Left renal pelvis (tissue), 4 donors: ENCODE measurements around the gene GNAQ. TPM values are rescaled to one million over a fixed set of nuclear protein-coding genes. Genes with fewer than 3 reads are reported as not detected.
"Not testable (repeated sequence)": the region's sequence is repeated elsewhere in the genome, so short reads cannot be mapped to it uniquely, and the experiment has no call there.

Experiments
- DNase-seq, 4 donors: peaks; one replicate each; pipeline ENCODE4 v3.0.0-alpha.2; 2013; ENCODE audit warnings: low read depth in 4 of 4, low spot score in 3 of 4
- polyA plus RNA-seq, 4 donors: library from polyadenylated mRNA; unstranded; fragments of 120-200 nt; gene quantifications; one replicate each; pipeline ENCODE4 v1.2.1, GENCODE V29; 2013; ENCODE audit not compliant: insufficient read length in 4 of 4

Gene GNAQ
- 10 to 100 TPM; 60.6 to 75.1 (median 62.3) TPM for polyA plus RNA-seq

DNA sequence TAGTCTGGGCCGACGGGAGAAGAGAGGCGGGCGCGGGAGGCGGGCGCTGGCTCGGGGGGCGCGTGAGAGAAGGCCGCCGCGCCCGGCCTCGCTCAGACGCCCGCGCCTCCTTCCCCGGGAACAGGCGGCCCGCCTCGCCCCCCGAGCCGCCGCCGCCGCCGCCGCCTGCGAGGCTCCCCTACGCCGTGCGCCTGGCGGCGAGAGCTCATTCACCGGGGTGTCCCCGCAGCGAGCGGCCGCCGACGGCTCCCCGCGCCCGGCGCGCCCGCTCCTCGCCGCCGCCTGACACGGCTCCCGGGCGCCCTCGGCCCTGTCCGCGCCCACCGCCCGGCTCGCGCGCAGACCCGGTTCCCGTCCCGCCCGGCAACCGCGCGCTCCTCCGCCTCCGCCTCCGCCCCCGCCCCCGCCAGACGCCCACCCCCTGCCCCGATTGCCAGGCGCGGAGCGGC is at the start of gene GNAQ:
GNAQ (minus strand) TSS at position 368 of the 449 bp plus-strand sequence. CDS start 576 bp downstream, outside the sequence.
- DNase-seq: no peak

DNA sequence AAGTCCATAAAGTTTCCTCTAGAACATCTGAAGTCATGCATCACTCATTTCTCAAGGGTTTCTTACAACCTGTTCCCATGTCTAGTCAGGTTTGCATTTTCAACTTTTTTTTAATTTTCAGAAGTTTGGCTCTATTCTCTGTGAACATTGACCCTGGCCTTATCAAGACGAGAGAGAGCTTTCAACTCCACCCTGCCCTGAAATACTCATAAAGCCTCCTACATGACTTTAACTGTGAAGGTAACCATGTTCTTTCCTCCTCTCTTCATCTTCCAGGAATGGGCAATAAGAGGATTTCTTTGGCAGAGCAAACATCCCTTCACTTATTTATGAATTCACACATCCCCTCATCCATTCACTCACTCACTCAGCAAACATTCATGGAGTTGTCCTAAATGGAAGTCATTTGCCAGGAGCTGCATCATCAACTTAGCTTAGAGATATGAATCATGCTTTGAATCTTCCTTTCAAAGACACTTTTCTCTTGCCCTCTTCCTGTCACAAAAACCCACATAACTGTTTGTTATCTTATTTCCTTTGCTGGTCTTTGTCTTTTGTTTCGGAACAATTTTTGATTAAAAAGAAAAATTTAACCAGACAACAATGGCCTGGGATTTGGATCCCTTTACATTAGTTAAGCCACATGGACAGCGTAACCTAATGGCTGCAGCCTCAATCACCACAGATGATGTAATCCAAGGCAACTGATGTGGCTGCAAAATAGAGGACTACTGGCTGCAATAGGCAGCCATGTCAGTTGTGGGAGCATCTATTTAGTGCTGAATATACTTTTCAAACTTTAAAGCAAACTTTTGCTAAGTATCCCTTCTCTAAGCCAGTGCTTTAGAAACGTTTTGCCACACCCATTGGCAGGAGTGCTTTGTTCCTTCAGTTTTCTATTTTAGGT is 43.0 kb upstream of the GNAQ start:
- DNase-seq: no peak

GRCh38 chr9:78073722-78074121 is 42.1 kb upstream of the GNAQ start:
- no peak for DNase-seq

GRCh38 chr9:78072586-78073199 is 41.1 kb upstream of the GNAQ start:
- no peak for DNase-seq

GRCh38 chr9:78070521-78070920 is 38.9 kb upstream of the GNAQ start:
- no peak for DNase-seq

DNA sequence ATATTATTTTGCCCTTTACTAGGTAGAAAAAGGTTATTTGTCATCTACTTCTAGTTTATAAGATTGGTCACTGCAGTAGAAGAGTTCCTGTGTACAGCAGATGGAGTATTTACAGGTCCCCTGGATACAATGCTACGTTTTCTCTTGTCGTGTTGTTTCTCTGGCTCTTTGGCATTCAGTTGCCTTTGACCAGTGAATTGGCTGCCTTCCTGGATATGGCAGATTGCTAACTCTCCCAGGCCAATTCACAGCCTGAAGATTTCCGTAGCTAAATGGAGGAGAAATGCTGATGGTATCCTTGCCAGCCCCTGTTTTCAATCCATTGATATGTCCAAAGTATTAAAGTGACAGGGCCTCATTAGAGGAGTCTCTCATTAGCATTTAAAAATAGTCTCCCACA is 32.5 kb upstream of the GNAQ start:
- no peak for DNase-seq

DNA sequence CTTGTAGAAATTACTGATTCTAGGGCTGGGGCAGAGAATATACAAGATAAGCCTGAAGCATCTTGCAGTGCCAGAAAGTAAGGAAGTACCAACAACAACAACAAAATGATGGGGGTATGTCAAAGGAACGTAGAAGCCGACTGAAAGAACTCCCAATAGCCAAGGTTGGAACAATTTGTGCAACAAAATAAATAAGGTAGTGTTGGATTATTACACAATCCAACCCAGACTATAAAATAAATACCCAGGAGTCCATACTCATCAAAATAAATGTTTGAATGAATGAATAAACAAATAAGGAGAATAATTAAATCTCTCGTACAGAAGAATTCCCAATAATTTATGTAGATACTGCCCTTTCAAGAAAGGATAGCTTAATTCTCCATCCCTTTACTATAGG is 31.1 kb upstream of the GNAQ start:
- DNase-seq: no peak

DNA sequence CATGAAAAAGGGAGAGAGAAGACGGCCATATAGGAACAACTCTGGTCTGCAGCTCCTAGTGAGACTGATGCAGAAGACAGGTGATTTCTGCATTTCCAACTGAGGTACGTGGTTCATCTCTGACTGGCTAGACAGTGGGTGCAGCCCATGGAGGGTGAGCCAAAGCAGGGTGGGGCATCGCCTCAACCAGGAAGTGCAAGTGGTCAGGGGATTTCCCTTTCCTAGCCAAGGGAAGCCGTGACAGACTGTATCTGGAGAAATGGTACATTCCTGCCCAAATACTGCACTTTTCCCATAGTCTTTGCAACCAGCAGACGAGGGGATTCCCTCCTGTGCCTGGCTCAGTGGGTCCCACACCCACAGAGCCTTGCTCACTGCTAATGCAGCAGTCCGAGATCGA is 22.6 kb upstream of the GNAQ start:
- DNase-seq: not testable (repeated sequence)

GRCh38 chr9:78053627-78054026 is 22.0 kb upstream of the GNAQ start:
- no peak for DNase-seq

- no peak for DNase-seq
Measured at GRCh38 chr9:78050421-78050820, 18.8 kb upstream of the GNAQ start.

DNA sequence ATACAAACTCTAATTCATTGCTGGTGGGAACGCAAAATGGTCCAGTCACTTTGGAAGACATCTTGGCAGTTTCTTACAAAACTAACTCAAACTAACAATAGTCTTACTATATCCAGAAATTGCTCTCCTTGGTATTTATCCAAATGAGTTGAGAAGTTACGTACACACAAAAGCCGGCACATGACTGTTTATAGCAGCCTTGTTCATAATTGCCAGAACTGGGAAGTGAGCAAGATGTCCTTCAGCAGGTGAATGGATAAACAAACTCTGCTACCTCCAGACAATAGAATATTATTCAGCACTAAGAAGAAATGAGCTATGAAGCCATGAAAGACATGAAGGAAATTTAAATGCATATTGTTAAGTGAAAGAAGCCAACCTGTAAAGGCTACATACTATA is 17.9 kb upstream of the GNAQ start:
- DNase-seq: no peak

- no peak for DNase-seq
Measured at GRCh38 chr9:78047106-78047505, 15.5 kb upstream of the GNAQ start.

GRCh38 chr9:78046112-78046511 is 14.5 kb upstream of the GNAQ start:
- DNase-seq: no peak

DNA sequence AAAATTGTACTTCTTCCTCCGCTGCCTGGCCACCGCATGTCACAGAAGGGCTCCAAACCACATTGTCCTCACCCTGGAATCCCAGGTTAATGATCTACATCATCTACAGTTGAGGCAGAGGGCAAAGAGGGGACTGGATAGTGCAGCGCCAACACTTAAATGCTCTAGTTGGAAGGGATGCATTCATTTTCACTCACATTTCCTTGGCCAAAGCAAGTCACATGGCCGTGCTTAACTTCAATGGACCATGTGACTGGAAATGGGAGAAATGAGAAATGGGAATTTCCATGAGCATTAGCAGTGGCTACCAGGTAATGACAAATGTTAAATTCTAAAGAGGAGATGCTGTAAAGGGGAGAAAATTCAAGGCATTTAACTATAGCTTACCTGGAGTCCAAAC is 13.3 kb upstream of the GNAQ start:
- DNase-seq: no peak

DNA sequence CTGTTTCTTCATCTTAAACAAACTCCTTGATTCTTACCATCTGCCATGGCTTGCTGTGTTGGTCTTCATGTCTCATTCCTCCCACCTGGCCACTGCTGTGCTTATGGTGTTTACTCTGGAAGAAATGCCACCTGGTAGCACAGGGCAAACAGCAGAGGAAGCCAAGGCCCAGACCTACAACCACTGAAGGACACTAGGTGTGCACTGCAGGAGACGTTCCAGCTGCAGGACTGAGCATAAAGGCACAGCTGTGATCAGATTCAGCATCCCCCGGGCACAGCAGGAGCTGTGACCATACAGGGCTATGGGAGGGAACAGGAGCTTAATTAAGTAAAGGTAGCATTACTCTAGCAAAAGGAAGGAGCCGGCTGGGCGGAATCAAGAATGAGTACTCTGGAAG is 12.6 kb upstream of the GNAQ start:
- DNase-seq: no peak

- no peak for DNase-seq
Measured at GRCh38 chr9:78041971-78042370, 10.4 kb upstream of the GNAQ start.

- DNase-seq: no peak
Measured at GRCh38 chr9:78040726-78041125, 9.1 kb upstream of the GNAQ start.

DNA sequence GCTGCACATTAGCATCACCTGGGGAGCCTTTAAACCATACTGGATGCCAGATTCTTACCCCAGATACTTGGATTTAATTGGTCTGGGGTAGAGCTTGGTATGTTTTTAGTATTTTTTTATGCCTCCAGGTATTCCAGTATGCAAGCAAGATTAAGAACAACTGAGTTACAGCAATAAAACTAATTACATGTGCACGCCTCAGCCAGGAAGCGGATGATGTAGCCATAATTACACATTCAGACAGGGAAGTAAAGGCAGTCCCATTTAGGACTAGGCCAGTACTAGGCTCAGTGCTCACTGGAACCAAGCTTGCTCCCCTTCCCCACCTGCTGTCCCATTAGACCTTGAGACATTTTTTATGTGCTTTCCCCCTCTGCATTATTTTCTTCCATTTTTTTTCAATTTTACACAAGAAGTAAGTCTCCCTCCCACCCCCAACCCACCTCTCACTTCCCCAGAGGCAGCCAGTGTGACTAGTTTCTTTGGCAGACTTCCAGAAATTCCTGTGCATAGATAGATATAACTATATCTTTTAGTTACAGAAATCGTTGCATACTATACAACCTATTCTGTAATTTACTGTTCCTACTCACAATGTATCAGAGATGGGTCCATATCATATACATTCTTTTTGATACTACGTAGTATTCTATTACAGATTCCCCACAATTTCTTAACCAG is 7.1 kb upstream of the GNAQ start:
- DNase-seq: no peak

GRCh38 chr9:78035383-78035993 is 3.9 kb upstream of the GNAQ start:
- peak in 2 of 4 donors; percentile 57 to 74 for DNase-seq

DNA sequence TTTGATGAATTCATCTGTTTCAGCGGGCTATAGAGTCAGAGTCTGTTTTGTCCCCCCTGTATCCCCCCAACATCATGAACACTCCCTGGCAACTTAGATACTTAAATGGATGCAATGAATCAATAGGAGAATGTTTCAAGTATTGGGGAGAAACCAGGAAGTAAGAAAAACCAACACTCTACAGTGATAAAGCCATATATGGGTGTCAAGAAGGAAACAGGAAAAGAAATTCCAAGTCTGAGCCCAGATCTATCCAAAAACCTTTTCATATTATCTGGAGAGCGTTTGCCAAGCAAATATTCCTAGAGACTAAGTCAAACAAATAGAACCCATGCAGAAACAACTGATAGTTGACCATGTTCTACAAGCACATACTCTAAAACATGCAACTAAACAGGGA is 2.3 kb upstream of the GNAQ start:
- no peak for DNase-seq
